Natural killer cell (primary cell): ENCODE measurements around the gene IGF1R. TPM values are rescaled to one million over a fixed set of nuclear protein-coding genes. Genes with fewer than 3 reads are reported as not detected.

ENCODE experiments used
- ATAC-seq, 3 donors: fragments of 150-1000 bp in 2 of 3; fragments of 200-7000 bp in 1 of 3; cut with Tn5 transposase; 1 replicate in 1 of 3; 2 replicates in 2 of 3; pipeline ENCODE4 v1.10.0; 2021; ENCODE audit warnings: mild to moderate bottlenecking in 2 of 3, moderate library complexity in 2 of 3
- DNase-seq, 2 donors: peaks; one replicate each; pipeline versions ENCODE4 v3.0.0 to v3.0.0-alpha.2; 2013 to 2021; ENCODE audit warnings: mixed read lengths in 1 of 2
- H3K27ac ChIP-seq: one replicate; pipeline ENCODE4 v1.5.1; 2013; ENCODE audit warnings: mild to moderate bottlenecking, low read length
- H3K27me3 ChIP-seq: one replicate; pipeline ENCODE4 v1.6.1; 2013; ENCODE audit warnings: low read length; ENCODE audit not compliant: control insufficient read depth, insufficient read depth
- H3K36me3 ChIP-seq: one replicate; pipeline ENCODE4 v1.6.1; 2013; ENCODE audit warnings: low read length; ENCODE audit not compliant: control insufficient read depth, insufficient read depth
- H3K4me1 ChIP-seq: one replicate; pipeline ENCODE4 v1.6.1; 2013; ENCODE audit warnings: low read length; ENCODE audit not compliant: control insufficient read depth, insufficient read depth
- H3K4me3 ChIP-seq: one replicate; pipeline ENCODE4 v1.5.1; 2013; ENCODE audit warnings: low read length
- H3K9me3 ChIP-seq: one replicate; pipeline ENCODE4 v1.6.1; 2013; ENCODE audit warnings: low read length; ENCODE audit not compliant: control insufficient read depth, insufficient read depth
- H3K27ac Mint-ChIP-seq, 2 donors: one replicate each; pipeline ENCODE4 v1.8.0; 2022; ENCODE audit warnings: mild to moderate bottlenecking in 2 of 2, mixed read lengths in 2 of 2, moderate library complexity in 1 of 2
- H3K27me3 Mint-ChIP-seq, 2 donors: one replicate each; pipeline ENCODE4 v1.8.0; 2022; ENCODE audit warnings: low read depth in 2 of 2, mixed read lengths in 2 of 2
- H3K36me3 Mint-ChIP-seq: one replicate; pipeline ENCODE4 v1.8.0; 2022; ENCODE audit warnings: mixed read lengths
- H3K4me1 Mint-ChIP-seq, 2 donors: one replicate each; pipeline ENCODE4 v1.8.0; 2022; ENCODE audit warnings: mixed read lengths in 2 of 2
- H3K4me3 Mint-ChIP-seq: one replicate; pipeline ENCODE4 v1.8.0; 2022; ENCODE audit warnings: mild to moderate bottlenecking, moderate library complexity, mixed read lengths
- H3K9me3 Mint-ChIP-seq, 2 donors: one replicate each; pipeline ENCODE4 v1.8.0; 2022; ENCODE audit warnings: mixed read lengths in 2 of 2
- CTCF ChIP-seq: fragments of 200-600 bp; IDR thresholded peaks from one replicate; pipeline ENCODE4 v1.8.0; 2022; ENCODE audit warnings: antibody characterized with exemption
- WGBS: methylation state at CpG from one replicate; pipeline ENCODE4 v1.1.7; 2013; ENCODE audit warnings: missing lambda C conversion rate; ENCODE audit not compliant: insufficient coverage; 5-methylcytosine and 5-hydroxymethylcytosine counted together
- intact Hi-C: fragments of 100-400 bp; cut with micrococcal nuclease; formaldehyde crosslinking; loops from one replicate; pipeline ENCODE4 v1.14.2; 2022
- total RNA-seq, 4 donors: library from RNA; stranded (reverse); fragments of 120-200 nt in 1 of 4; gene quantifications; one replicate each; pipeline versions ENCODE4 v1.2.3 to v1.2.4, GENCODE V29; 2013 to 2022

The IGF1R gene
- total RNA-seq, 3 donors from 2014 or later (not counting 1 experiment from before 2014, with no cell fraction given): 47.3 to 50.7 (median 49.0) TPM

GRCh38 chr15:98648654-98649471 is 524 bp downstream of the IGF1R start:
- peak overlapping the region; percentile 53 for H3K27ac ChIP-seq
- peak; percentile 10 to 17 (median 16) for ATAC-seq
- no peaks in the 10 kb centered on the region for H3K9me3 Mint-ChIP-seq
- no peaks in the 10 kb centered on the region for H3K9me3 ChIP-seq
- peaks cover 28 to 33% of the 10 kb centered on the region in 2 donors for H3K27me3 Mint-ChIP-seq
- peak overlapping the region; percentile 60 to 99 for H3K27ac Mint-ChIP-seq
- H3K27me3 ChIP-seq: peaks cover 15% of the 10 kb centered on the region
- peaks cover 37 to 41% of the 10 kb centered on the region in 2 donors for H3K4me1 Mint-ChIP-seq
- H3K4me3 Mint-ChIP-seq: peak overlapping the region; percentile 91
- under 1% methylated on average over 120 of the region's 121 CpGs for WGBS
- peak overlapping the region; percentile 61 for H3K4me3 ChIP-seq
- H3K36me3 Mint-ChIP-seq: no peaks in the 10 kb centered on the region
- no peak for TF ChIP-seq CTCF
- DNase-seq: peak; percentile 35 to 63
- no peaks in the 10 kb centered on the region for H3K36me3 ChIP-seq
- peaks cover 24% of the 10 kb centered on the region for H3K4me1 ChIP-seq
- intact Hi-C loops: loop anchor here (1.0 kb wide), 1 partner anchor 204 kb away; no protein-coding TSS in a partner anchor

- Histone ChIP-seq H3K36me3 (no peaks in the 10 kb centered on the region), H3K27me3 (peaks cover 17% of the 10 kb centered on the region), H3K9me3 (no peaks in the 10 kb centered on the region), H3K4me3 (peak overlapping the region; percentile 61), H3K27ac (peak overlapping the region; percentile 43), H3K4me1 (peaks cover 24% of the 10 kb centered on the region)
- TF ChIP-seq CTCF: no peak
- Mint-ChIP-seq H3K36me3 (no peaks in the 10 kb centered on the region), H3K27ac (peak overlapping the region; percentile 91 to 99), H3K4me3 (peak overlapping the region; percentile 96), H3K27me3 (peaks cover 27 to 42% of the 10 kb centered on the region in 2 donors), H3K9me3 (no peaks in the 10 kb centered on the region), H3K4me1 (peaks cover 41 to 42% of the 10 kb centered on the region in 2 donors)
- WGBS: 2% methylated on average over 94 of the region's 94 CpGs
- peak; percentile 51 to 66 for DNase-seq
- intact Hi-C loops: loop anchor here (5.0 kb wide), 2 partner anchors 128 to 303 kb away; no protein-coding TSS in a partner anchor
- ATAC-seq: peak in 1 of 3 donors; percentile 4
Observed at GRCh38 chr15:98649472-98650416, 1.4 kb downstream of the IGF1R start.

- H3K27me3 Mint-ChIP-seq: peaks cover 25 to 45% of the 10 kb centered on the region in 2 donors
- ATAC-seq (peak; percentile 27 to 44 (median 33)), DNase-seq (peak; percentile 75 to 76)
- intact Hi-C loops: loop anchor here (5.0 kb wide), 2 partner anchors 127 to 302 kb away; no protein-coding TSS in a partner anchor
- H3K4me1 Mint-ChIP-seq: peaks cover 41 to 42% of the 10 kb centered on the region in 2 donors
- H3K9me3 Mint-ChIP-seq: no peaks in the 10 kb centered on the region
- Histone ChIP-seq H3K4me3 (peak overlapping the region; percentile 61), H3K9me3 (no peaks in the 10 kb centered on the region), H3K27me3 (peaks cover 16% of the 10 kb centered on the region), H3K27ac (peak overlapping the region; percentile 46), H3K36me3 (no peaks in the 10 kb centered on the region), H3K4me1 (peaks cover 24% of the 10 kb centered on the region)
- peak overlapping the region; percentile 91 to 99 for H3K27ac Mint-ChIP-seq
- H3K4me3 Mint-ChIP-seq: peak overlapping the region; percentile 96
- 1% methylated on average over 51 of the region's 51 CpGs for WGBS
- H3K36me3 Mint-ChIP-seq: no peaks in the 10 kb centered on the region
- no peak for TF ChIP-seq CTCF
Observed at GRCh38 chr15:98650417-98651035, 2.2 kb downstream of the IGF1R start.
